Muscle layer of duodenum (tissue), 2 donors: ENCODE data around the gene GGNBP2.
"Not testable (repeated sequence)": the region's sequence is repeated elsewhere in the genome, so short reads cannot be mapped to it uniquely, and the experiment has no call there.

Experiments
- H3K27ac ChIP-seq: one replicate; pipeline ENCODE4 v1.7.0; 2013; ENCODE audit warnings: mild to moderate bottlenecking, low read length
- H3K27me3 ChIP-seq: one replicate; pipeline ENCODE4 v1.7.0; 2013; ENCODE audit warnings: low read depth, mild to moderate bottlenecking, control low read depth, low read length
- H3K36me3 ChIP-seq, 2 donors: one replicate each; pipeline ENCODE4 v1.7.0; 2013; ENCODE audit warnings: low read length in 2 of 2, control low read depth in 1 of 2, mild to moderate bottlenecking in 1 of 2; ENCODE audit not compliant: insufficient read depth in 2 of 2, control insufficient read depth in 1 of 2
- H3K4me1 ChIP-seq, 2 donors: one replicate each; pipeline ENCODE4 v1.7.0; 2013; ENCODE audit warnings: low read length in 2 of 2, mild to moderate bottlenecking in 2 of 2, control low read depth in 1 of 2, moderate library complexity in 1 of 2; ENCODE audit not compliant: insufficient read depth in 2 of 2, control insufficient read depth in 1 of 2
- H3K4me3 ChIP-seq, 2 donors: one replicate each; pipeline ENCODE4 v1.7.0; 2013; ENCODE audit warnings: low read length in 2 of 2, low read depth in 1 of 2, mild to moderate bottlenecking in 1 of 2
- H3K9me3 ChIP-seq, 2 donors: one replicate each; pipeline ENCODE4 v1.7.0; 2013; ENCODE audit warnings: low read length in 2 of 2, control low read depth in 1 of 2, mild to moderate bottlenecking in 1 of 2; ENCODE audit not compliant: control insufficient read depth in 1 of 2
- donor health status: healthy.

GGNBP2 gene

DNA sequence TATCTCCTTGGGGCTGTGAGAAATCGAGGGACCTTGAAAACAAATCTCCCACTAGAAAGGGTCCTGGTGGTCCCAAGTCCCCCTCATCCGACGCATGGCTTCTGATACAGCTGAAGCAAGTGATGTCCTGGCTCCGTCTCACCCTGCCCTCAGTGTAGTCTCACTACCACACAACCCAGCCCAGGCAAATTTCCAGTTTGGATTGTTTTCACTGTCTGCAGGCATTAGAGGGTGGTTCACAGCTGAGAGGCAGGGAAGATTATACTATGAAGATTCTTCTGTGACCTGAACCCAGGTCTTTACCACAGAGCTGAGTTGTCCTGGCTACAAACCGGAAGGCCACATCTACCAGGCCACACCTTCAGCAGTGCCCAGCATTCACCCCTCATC lies 40.6 kb upstream of the GGNBP2 start:
- H3K36me3 ChIP-seq: peaks cover 19 to 38% of the 10 kb centered on the region in 2 donors
- no peaks in the 10 kb centered on the region for H3K27me3 ChIP-seq
- H3K4me1 ChIP-seq: no peaks in the 10 kb centered on the region
- no peak overlapping the region for H3K4me3 ChIP-seq
- no peak overlapping the region for H3K27ac ChIP-seq
- H3K9me3 ChIP-seq: no peaks in the 10 kb centered on the region

DNA sequence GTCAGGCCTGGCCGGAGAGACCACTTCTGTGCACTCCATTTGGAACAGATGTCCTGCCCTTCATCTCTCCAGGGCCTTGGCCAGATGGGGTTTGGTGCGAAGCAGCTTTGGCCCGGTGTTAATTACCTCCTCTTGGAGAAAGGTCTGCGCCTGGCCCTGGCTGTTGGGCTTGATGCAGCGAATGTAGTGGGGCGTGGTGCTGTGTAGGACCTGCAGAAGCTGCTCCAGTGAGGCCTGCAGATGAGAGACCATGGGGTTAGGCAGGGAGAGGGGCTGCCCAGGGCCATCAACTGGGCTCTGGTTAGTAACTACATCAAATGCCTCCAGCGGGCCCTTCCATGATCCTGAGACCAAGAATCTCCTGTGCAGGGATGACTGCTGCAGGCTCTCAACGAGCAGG lies 39.5 kb upstream of the GGNBP2 start:
- Histone ChIP-seq H3K9me3 (no peaks in the 10 kb centered on the region), H3K4me3 (no peak overlapping the region), H3K36me3 (peaks cover 19 to 38% of the 10 kb centered on the region in 2 donors), H3K4me1 (no peaks in the 10 kb centered on the region), H3K27me3 (no peaks in the 10 kb centered on the region), H3K27ac (no peak overlapping the region)

GRCh38 chr17:36506249-36506826 lies 38.4 kb upstream of the GGNBP2 start:
- Histone ChIP-seq H3K27ac (no peak overlapping the region), H3K4me1 (no peaks in the 10 kb centered on the region), H3K27me3 (no peaks in the 10 kb centered on the region), H3K9me3 (no peaks in the 10 kb centered on the region), H3K36me3 (peaks cover 19 to 30% of the 10 kb centered on the region in 2 donors), H3K4me3 (no peak overlapping the region)

GRCh38 chr17:36506831-36507230 lies 37.9 kb upstream of the GGNBP2 start:
- no peak overlapping the region for H3K4me3 ChIP-seq
- H3K27me3 ChIP-seq: no peaks in the 10 kb centered on the region
- H3K36me3 ChIP-seq: peaks cover 19 to 30% of the 10 kb centered on the region in 2 donors
- no peaks in the 10 kb centered on the region for H3K4me1 ChIP-seq
- no peaks in the 10 kb centered on the region for H3K9me3 ChIP-seq
- H3K27ac ChIP-seq: no peak overlapping the region

DNA sequence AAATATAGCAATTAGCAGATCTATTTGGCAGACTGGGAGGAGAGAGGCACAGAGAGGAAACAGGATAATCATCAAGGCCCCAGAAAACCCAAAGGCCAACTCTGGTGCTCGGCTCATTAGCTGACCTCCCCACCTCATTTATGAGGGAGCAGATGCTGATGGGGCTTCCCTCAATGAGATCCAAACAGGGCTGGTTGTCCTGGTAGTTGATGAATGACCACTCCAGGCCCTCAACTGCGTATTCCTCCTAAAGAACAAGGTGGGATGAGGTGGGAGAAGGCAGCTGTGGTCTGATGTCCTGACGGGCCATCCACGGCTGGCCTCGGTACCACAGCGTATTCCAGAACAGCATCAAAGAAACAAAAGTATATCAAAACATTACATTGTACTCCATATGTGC lies 37.5 kb upstream of the GGNBP2 start:
- H3K4me1 ChIP-seq: no peaks in the 10 kb centered on the region
- H3K4me3 ChIP-seq: no peak overlapping the region
- no peak overlapping the region for H3K27ac ChIP-seq
- H3K27me3 ChIP-seq: no peaks in the 10 kb centered on the region
- peaks cover 19 to 30% of the 10 kb centered on the region in 2 donors for H3K36me3 ChIP-seq
- no peaks in the 10 kb centered on the region for H3K9me3 ChIP-seq

GRCh38 chr17:36508439-36508838 lies 36.3 kb upstream of the GGNBP2 start:
- not testable (repeated sequence) for H3K27ac ChIP-seq, H3K4me3 ChIP-seq, H3K9me3 ChIP-seq, H3K4me1 ChIP-seq, H3K27me3 ChIP-seq
- peaks cover 15 to 23% of the 10 kb centered on the region in 2 donors for H3K36me3 ChIP-seq

DNA sequence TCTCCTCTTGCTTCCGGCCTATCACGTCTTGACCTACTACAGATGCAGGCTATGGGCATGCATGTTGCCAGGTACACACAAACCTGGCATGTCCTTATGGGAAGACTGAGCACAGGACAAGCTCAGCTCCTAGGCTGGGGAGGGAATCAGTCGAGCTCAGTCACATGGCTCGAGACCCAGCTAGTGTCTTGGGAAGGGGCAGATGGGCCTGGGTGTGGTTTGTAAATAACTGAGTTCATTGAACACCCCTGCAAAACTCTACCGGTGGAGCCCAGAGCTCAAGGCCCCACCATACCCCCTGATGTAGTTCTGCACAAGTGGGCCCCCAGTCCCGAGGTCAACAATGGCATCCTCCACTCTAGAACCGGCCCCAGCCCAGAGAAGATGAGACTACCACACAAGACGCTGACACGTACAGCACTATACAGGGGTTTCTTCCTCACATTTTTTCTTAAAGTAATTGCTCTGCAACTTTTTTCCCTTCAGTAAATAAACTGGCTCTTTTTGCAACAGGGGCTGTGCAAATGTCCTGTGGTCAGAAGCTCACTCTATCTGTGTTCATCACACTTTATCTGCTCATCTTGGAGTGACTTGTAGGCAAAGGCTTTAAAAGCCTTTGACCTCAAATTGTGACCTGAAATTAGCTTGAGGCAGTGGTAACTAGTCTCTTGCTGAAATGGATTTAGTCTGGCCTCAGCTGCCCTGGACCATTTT lies 35.3 kb upstream of the GGNBP2 start:
- H3K4me1 ChIP-seq: no peaks in the 10 kb centered on the region
- no peaks in the 10 kb centered on the region for H3K9me3 ChIP-seq
- no peaks in the 10 kb centered on the region for H3K27me3 ChIP-seq
- no peak overlapping the region for H3K4me3 ChIP-seq
- H3K27ac ChIP-seq: no peak overlapping the region
- peaks cover 15 to 23% of the 10 kb centered on the region in 2 donors for H3K36me3 ChIP-seq

- H3K36me3 ChIP-seq: peaks cover 11 to 23% of the 10 kb centered on the region in 2 donors
- H3K9me3 ChIP-seq: no peaks in the 10 kb centered on the region
- no peaks in the 10 kb centered on the region for H3K4me1 ChIP-seq
- H3K27ac ChIP-seq: no peak overlapping the region
- no peak overlapping the region for H3K4me3 ChIP-seq
- no peaks in the 10 kb centered on the region for H3K27me3 ChIP-seq
These were observed 34.1 kb upstream of the GGNBP2 start for GRCh38 chr17:36510636-36511035.

GRCh38 chr17:36511216-36511615 lies 33.5 kb upstream of the GGNBP2 start:
- peaks cover 11 to 25% of the 10 kb centered on the region in 2 donors for H3K36me3 ChIP-seq
- H3K27me3 ChIP-seq: no peaks in the 10 kb centered on the region
- H3K4me3 ChIP-seq: no peak overlapping the region
- H3K9me3 ChIP-seq: no peaks in the 10 kb centered on the region
- no peaks in the 10 kb centered on the region for H3K4me1 ChIP-seq
- H3K27ac ChIP-seq: no peak overlapping the region

- H3K4me3 ChIP-seq: no peak overlapping the region
- no peaks in the 10 kb centered on the region for H3K27me3 ChIP-seq
- H3K9me3 ChIP-seq: no peaks in the 10 kb centered on the region
- peaks cover 11 to 14% of the 10 kb centered on the region in 2 donors for H3K36me3 ChIP-seq
- H3K4me1 ChIP-seq: no peaks in the 10 kb centered on the region
- no peak overlapping the region for H3K27ac ChIP-seq
These were observed 32.1 kb upstream of the GGNBP2 start for GRCh38 chr17:36512641-36513040.

- Histone ChIP-seq H3K27me3 (no peaks in the 10 kb centered on the region), H3K27ac (no peak overlapping the region), H3K36me3 (peaks cover 11 to 15% of the 10 kb centered on the region in 2 donors), H3K4me1 (no peaks in the 10 kb centered on the region), H3K4me3 (no peak overlapping the region), H3K9me3 (no peaks in the 10 kb centered on the region)
These were observed 29.9 kb upstream of the GGNBP2 start for GRCh38 chr17:36514856-36515255.

DNA sequence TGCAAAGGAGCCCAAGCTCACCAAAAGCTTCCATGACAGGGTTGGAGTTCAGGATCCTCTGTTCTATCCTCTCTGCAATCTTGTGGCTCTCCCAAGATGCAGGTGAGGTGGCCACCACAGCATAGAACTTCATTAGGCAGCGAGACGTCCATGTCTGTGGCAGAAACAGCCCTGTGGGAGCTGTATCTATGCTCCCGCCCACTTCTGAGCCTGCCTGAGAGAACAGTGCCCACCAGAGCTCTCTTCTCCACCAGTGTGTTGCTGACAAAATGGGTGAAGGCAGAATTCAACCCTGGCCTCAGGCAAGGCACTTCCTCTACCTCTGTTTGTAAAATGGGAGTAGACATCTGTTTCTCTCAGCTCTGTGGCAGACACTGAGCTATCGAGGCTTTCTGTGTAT lies 28.9 kb upstream of the GGNBP2 start:
- Histone ChIP-seq H3K4me3 (no peak overlapping the region), H3K27me3 (no peaks in the 10 kb centered on the region), H3K9me3 (no peaks in the 10 kb centered on the region), H3K27ac (no peak overlapping the region), H3K4me1 (no peaks in the 10 kb centered on the region), H3K36me3 (peaks cover 11 to 15% of the 10 kb centered on the region in 2 donors)
